ENCODE results near the gene NUP54.

DNA sequence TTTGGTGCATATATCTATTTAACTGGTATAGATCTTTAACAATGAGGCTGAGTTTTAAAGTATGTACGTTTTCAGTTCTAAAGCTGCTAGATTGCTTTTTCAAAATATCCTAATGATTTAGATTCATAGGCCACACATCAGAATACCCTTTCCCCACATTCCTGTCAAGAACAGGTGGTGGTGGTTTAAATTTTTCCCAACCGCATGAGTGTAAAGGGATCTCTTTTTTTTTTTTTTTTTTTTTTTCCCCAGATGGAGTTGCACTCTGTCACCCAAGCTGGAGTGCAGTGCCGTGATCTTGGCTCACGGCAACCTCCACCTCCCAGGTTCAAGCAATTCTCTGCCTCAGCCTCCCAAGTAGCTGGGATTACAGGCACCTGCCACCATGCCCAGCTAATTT is 28.0 kb downstream of the NUP54 start:
- no peak for TF ChIP-seq EZH2 (IDR thresholded peaks at IDR 0.05; ENCODE audit: insufficient read depth, poor library complexity, severe bottlenecking)
- no peak for TF ChIP-seq EZH2phosphoT487 (IDR thresholded peaks at IDR 0.05; ENCODE audit: insufficient read depth, low read depth)

Data from GM23248 (cell line).